Adrenal gland (tissue), 12 donors: Measurements from ENCODE around the gene TBC1D9B. TPM values are rescaled to one million over a fixed set of nuclear protein-coding genes. Genes with fewer than 3 reads are reported as not detected.

Experiments
- DNase-seq, 7 donors: peaks; one replicate each; pipeline ENCODE4 v3.0.0-alpha.2; 2019 to 2020
- H3K27ac ChIP-seq, 5 donors: fragments of 200-600 bp; sonication (generic) in 4 of 5; 1 replicate in 3 of 5; 2 replicates in 2 of 5; pipeline versions ENCODE4 v1.5.1 to v1.8.0; 2016 to 2020; ENCODE audit warnings: mild to moderate bottlenecking in 1 of 5
- H3K27me3 ChIP-seq: fragments of 200-600 bp; 2 replicates; pipeline ENCODE4 v1.8.0; 2021
- H3K36me3 ChIP-seq, 2 donors: fragments of 200-600 bp; replicated peaks in 1 of 2; 1 replicate in 1 of 2; 2 replicates in 1 of 2; pipeline versions ENCODE4 v1.5.1 to v1.8.0; 2018 to 2022
- H3K4me1 ChIP-seq, 2 donors: fragments of 200-600 bp; replicated peaks in 1 of 2; 1 replicate in 1 of 2; 2 replicates in 1 of 2; pipeline versions ENCODE4 v1.5.1 to v1.8.0; 2018 to 2021
- H3K4me3 ChIP-seq, 4 donors: fragments of 200-600 bp; sonication (generic) in 3 of 4; one replicate each; pipeline ENCODE4 v1.5.1; 2016 to 2018
- H3K9me3 ChIP-seq, 3 donors: fragments of 200-600 bp; sonication (generic) in 1 of 3; replicated peaks in 1 of 3; 1 replicate in 2 of 3; 2 replicates in 1 of 3; pipeline versions ENCODE4 v1.5.1 to v1.8.0; 2016 to 2021
- CTCF ChIP-seq, 6 experiments: fragments of 450-650 bp in 4 of 6; fragments of 200-600 bp in 2 of 6; sonication (generic) in 1 of 6; IDR thresholded peaks; 1 replicate in 5 of 6; 2 replicates in 1 of 6; pipeline versions ENCODE4 v1.5.1 to v1.8.0; 2016 to 2021; ENCODE audit warnings: antibody characterized with exemption in 6 of 6, mild to moderate bottlenecking in 2 of 6, moderate library complexity in 1 of 6
- POLR2A ChIP-seq, 2 donors: fragments of 450-650 bp; IDR thresholded peaks; one replicate each; pipeline ENCODE4 v1.6.1; 2017; ENCODE audit warnings: antibody characterized with exemption in 2 of 2, mild to moderate bottlenecking in 2 of 2, moderate library complexity in 1 of 2
- WGBS, 4 donors: extraction: QIAGEN DNeasy Blood & Tissue Kit in 2 of 4; methylation state at CpG; one replicate each; pipeline versions ENCODE4 v1.1.5 to v1.1.7; 2013 to 2017; 5-methylcytosine and 5-hydroxymethylcytosine counted together
- intact Hi-C, 2 donors: fragments of 100-400 bp; cut with DNase I; formaldehyde crosslinking; loops; one replicate each; pipeline versions ENCODE4 v1.14.1 to v1.15.0; 2022 to 2023
- polyA plus RNA-seq, 3 donors: library from polyadenylated mRNA; stranded (reverse); fragments of 200-250 nt in 2 of 3; fragments of 350-450 nt in 1 of 3; fragmentation: Illumina TruSeq in 1 of 3; extraction: RNeasy Lipid Tissue Mini Kit (QIAGEN cat#74804) in 1 of 3; gene quantifications; one replicate each; pipeline ENCODE4 v1.2.3, GENCODE V29; 2013 to 2014
- total RNA-seq, 9 donors: library from RNA; depleted of rRNA in 4 of 9; stranded (reverse); fragments of >200 nt in 4 of 9; fragments of 120-200 nt in 1 of 9; fragmentation: NEBNext Ultra II Directional in 1 of 9; extraction: Animal tissue kit (Norgen Biotek cat#: 25700) in 1 of 9; gene quantifications; one replicate each; pipeline versions ENCODE4 v1.1.0 to v1.2.4, GENCODE V29; 2013 to 2023
- donor health status: healthy with polysubstance abuse.
- donor health status: Bipolar disorder and iron deficiency.
- donor health status: DM: yes; HTN: yes; CAD: no.
- donor health status: DM: no; HTN: no; CAD: no.
- donor health status: DM: no; HTN: no; CAD: no.
- donor health status: DM: yes; HTN: yes; CAD: no.

The TBC1D9B gene
- total and polyA plus RNA-seq, 12 donors, result 30.7 to 192 (median 128) TPM

GRCh38 chr5:179817470-179817840 lies 90.2 kb downstream of the TBC1D9B start:
- DNase-seq, result peak in 1 of 7 donors; percentile 17
- TF ChIP-seq POLR2A (IDR thresholded peaks at IDR 0.05) (no peak), CTCF (IDR thresholded peaks at IDR 0.05) (no peak)
- Histone ChIP-seq H3K27ac (peak overlapping the region in 3 of 5 donors; percentile 36 to 100 (median 99)), H3K4me1 (peaks cover 43% of the 10 kb centered on the region in 2 donors), H3K9me3 (no peaks in the 10 kb centered on the region), H3K27me3 (no peaks in the 10 kb centered on the region), H3K36me3 (peaks cover 0 to 2% of the 10 kb centered on the region in 2 donors), H3K4me3 (peak overlapping the region in 2 of 4 donors; percentile 29 to 72)
- intact Hi-C loops, result no loop called here
- WGBS, 4 donors, result 85 to 95% (median 91%) methylated on average over 8 of the region's 8 CpGs

GRCh38 chr5:179816796-179817469 lies 90.8 kb downstream of the TBC1D9B start:
- Histone ChIP-seq H3K27me3 (no peaks in the 10 kb centered on the region), H3K4me1 (peaks cover 37% of the 10 kb centered on the region in 2 donors), H3K36me3 (no peaks in the 10 kb centered on the region), H3K27ac (peak overlapping the region in 2 of 5 donors; percentile 36 to 100), H3K9me3 (no peaks in the 10 kb centered on the region), H3K4me3 (peak overlapping the region in 2 of 4 donors; percentile 29 to 72)
- DNase-seq, result peak in 1 of 7 donors; percentile 43
- intact Hi-C loops, result no loop called here
- TF ChIP-seq CTCF (IDR thresholded peaks at IDR 0.05) (no peak), POLR2A (IDR thresholded peaks at IDR 0.05) (no peak)
- 1 to 8% (median 2%) methylated on average over 3 to 69 of the region's 72 CpGs for WGBS, 4 donors

GRCh38 chr5:179816401-179816795 lies 91.3 kb downstream of the TBC1D9B start:
- H3K27me3 ChIP-seq, result no peaks in the 10 kb centered on the region
- no peaks in the 10 kb centered on the region for H3K36me3 ChIP-seq
- H3K27ac ChIP-seq, result no peak overlapping the region
- no peaks in the 10 kb centered on the region for H3K9me3 ChIP-seq
- 58 to 68% (median 61%) methylated on average over 11 to 23 of the region's 23 CpGs for WGBS, 4 donors
- peak overlapping the region in 2 of 4 donors; percentile 29 to 72 for H3K4me3 ChIP-seq
- peaks cover 35 to 36% of the 10 kb centered on the region in 2 donors for H3K4me1 ChIP-seq
- intact Hi-C loops, result no loop called here
- TF ChIP-seq CTCF (IDR thresholded peaks at IDR 0.05), result no peak
- no peak for TF ChIP-seq POLR2A (IDR thresholded peaks at IDR 0.05)
- DNase-seq, result peak in 1 of 7 donors; percentile 12

- WGBS, 4 donors, result 95 to 97% (median 96%) methylated on average over 21 of the region's 21 CpGs
Measured at GRCh38 chr5:179815491-179816249, 92.0 kb downstream of the TBC1D9B start.

More at GRCh38 chr5:179815491-179816249, 92.0 kb downstream of the TBC1D9B start:
- no peaks in the 10 kb centered on the region for H3K27me3 ChIP-seq
- H3K27ac ChIP-seq, result no peak overlapping the region
- H3K36me3 ChIP-seq, result no peaks in the 10 kb centered on the region
- DNase-seq, result no peak
- H3K4me1 ChIP-seq, result peaks cover 35 to 36% of the 10 kb centered on the region in 2 donors
- H3K9me3 ChIP-seq, result no peaks in the 10 kb centered on the region
- no peak for TF ChIP-seq CTCF (IDR thresholded peaks at IDR 0.05)
- no peak for TF ChIP-seq POLR2A (IDR thresholded peaks at IDR 0.05)
- no peak overlapping the region for H3K4me3 ChIP-seq
- intact Hi-C loops, result no loop called here
